ENCODE results near the gene PAGE4.

- TF ChIP-seq NFRKB (IDR thresholded peaks at IDR 0.05) (no peak), BHLHE40 (IDR thresholded peaks at IDR 0.05; ENCODE audit: borderline replicate concordance) (no peak), HDGF (IDR thresholded peaks at IDR 0.05; ENCODE audit: borderline replicate concordance) (no peak)
These were observed 36.7 kb upstream of the PAGE4 start for GRCh38 chrX:49792376-49792775.
